H9 (cell line): ENCODE measurements around the gene HCN1. TPM values are rescaled to one million over a fixed set of nuclear protein-coding genes. Genes with fewer than 3 reads are reported as not detected.

Experiments
- DNase-seq: peaks from one replicate; pipeline ENCODE4 v3.0.0-alpha.2; 2017
- H2AFZ ChIP-seq: one replicate; pipeline ENCODE4 v1.6.1; 2013; ENCODE audit warnings: mild to moderate bottlenecking, low read length, control low read depth, moderate library complexity
- H2AK5ac ChIP-seq: 2 replicates; pipeline ENCODE4 v1.6.1; 2013; ENCODE audit warnings: low read length, control low read depth, mixed read lengths; ENCODE audit not compliant: insufficient read length
- H2BK120ac ChIP-seq: one replicate; pipeline ENCODE4 v1.6.1; 2013; ENCODE audit warnings: low read depth, mild to moderate bottlenecking, low read length, control low read depth, inconsistent platforms; ENCODE audit not compliant: poor library complexity, severe bottlenecking
- H2BK12ac ChIP-seq: 2 replicates; pipeline ENCODE4 v1.6.1; 2013; ENCODE audit warnings: low read length, control low read depth, mixed read lengths, low read depth; ENCODE audit not compliant: insufficient read length
- H2BK15ac ChIP-seq: 2 replicates; pipeline ENCODE4 v1.6.1; 2013; ENCODE audit warnings: low read depth, low read length, control low read depth
- H2BK20ac ChIP-seq: one replicate; pipeline ENCODE4 v1.6.1; 2013; ENCODE audit warnings: low read depth, mild to moderate bottlenecking, low read length, control low read depth, inconsistent platforms; ENCODE audit not compliant: poor library complexity, severe bottlenecking
- H2BK5ac ChIP-seq: 2 replicates; pipeline ENCODE4 v1.6.1; 2013; ENCODE audit warnings: low read length, control low read depth, mixed read lengths; ENCODE audit not compliant: insufficient read length
- H3K14ac ChIP-seq: 2 replicates; pipeline ENCODE4 v1.6.1; 2013; ENCODE audit warnings: low read length, control low read depth; ENCODE audit not compliant: insufficient read depth
- H3K18ac ChIP-seq: 2 replicates; pipeline ENCODE4 v1.6.1; 2013; ENCODE audit warnings: low read depth, mild to moderate bottlenecking, mixed read lengths, low read length, control low read depth; ENCODE audit not compliant: insufficient read length
- H3K23ac ChIP-seq: 2 replicates; pipeline ENCODE4 v1.6.1; 2013; ENCODE audit warnings: low read length, control low read depth, mixed read lengths, low read depth; ENCODE audit not compliant: insufficient read length
- H3K23me2 ChIP-seq: 2 replicates; pipeline ENCODE4 v1.6.1; 2013; ENCODE audit warnings: low read depth, mild to moderate bottlenecking, mixed read lengths, low read length, control low read depth; ENCODE audit not compliant: insufficient read length, poor library complexity, severe bottlenecking
- H3K27ac ChIP-seq: 2 replicates; pipeline ENCODE4 v1.5.1; 2013; ENCODE audit warnings: low read length, control low read depth, mixed read lengths, low read depth; ENCODE audit not compliant: insufficient read length
- H3K27me3 ChIP-seq: 2 replicates; pipeline ENCODE4 v1.6.1; 2013; ENCODE audit warnings: low read length, control low read depth, inconsistent platforms; ENCODE audit not compliant: insufficient read depth
- H3K4ac ChIP-seq: 2 replicates; pipeline ENCODE4 v1.6.1; 2013; ENCODE audit warnings: low read depth, mild to moderate bottlenecking, control low read depth, inconsistent platforms, low read length, moderate library complexity
- H3K4me1 ChIP-seq: 2 replicates; pipeline ENCODE4 v1.6.1; 2013; ENCODE audit warnings: low read length, control low read depth, inconsistent platforms; ENCODE audit not compliant: insufficient read depth
- H3K4me2 ChIP-seq: 2 replicates; pipeline ENCODE4 v1.6.1; 2013; ENCODE audit warnings: low read length, control low read depth, mixed read lengths; ENCODE audit not compliant: insufficient read length, insufficient read depth
- H3K56ac ChIP-seq: 2 replicates; pipeline ENCODE4 v1.6.1; 2013; ENCODE audit warnings: low read depth, mild to moderate bottlenecking, mixed read lengths, low read length, control low read depth; ENCODE audit not compliant: insufficient read length
- H3K79me1 ChIP-seq: 2 replicates; pipeline ENCODE4 v1.6.1; 2013; ENCODE audit warnings: low read depth, mild to moderate bottlenecking, moderate library complexity, low read length, control low read depth, inconsistent platforms; ENCODE audit not compliant: insufficient read depth, poor library complexity, severe bottlenecking
- H3K79me2 ChIP-seq: 2 replicates; pipeline ENCODE4 v1.6.1; 2013; ENCODE audit warnings: low read length, control low read depth, inconsistent platforms; ENCODE audit not compliant: insufficient read depth
- H3K9ac ChIP-seq: 2 replicates; pipeline ENCODE4 v1.6.1; 2013; ENCODE audit warnings: low read length, control low read depth, mixed read lengths; ENCODE audit not compliant: insufficient read length; ENCODE audit errors: extremely low read depth
- H3K9me3 ChIP-seq: one replicate; pipeline ENCODE4 v1.6.1; 2013; ENCODE audit warnings: low read depth, low read length, inconsistent platforms; ENCODE audit not compliant: control insufficient read depth
- H3T11ph ChIP-seq: one replicate; pipeline ENCODE4 v1.6.1; 2013; ENCODE audit warnings: mild to moderate bottlenecking, low read length, control low read depth, inconsistent platforms
- H4K20me1 ChIP-seq: one replicate; pipeline ENCODE4 v1.6.1; 2013; ENCODE audit not compliant: control insufficient read depth, insufficient read length, insufficient read depth
- H4K5ac ChIP-seq: 2 replicates; pipeline ENCODE4 v1.6.1; 2013; ENCODE audit warnings: low read depth, mild to moderate bottlenecking, mixed read lengths, low read length, control low read depth; ENCODE audit not compliant: insufficient read length
- H4K8ac ChIP-seq: replicated peaks from 2 replicates; pipeline ENCODE4 v1.6.1; 2013; ENCODE audit warnings: low read length, control low read depth, mixed read lengths, low read depth; ENCODE audit not compliant: insufficient read length
- H4K91ac ChIP-seq: 2 replicates; pipeline ENCODE4 v1.6.1; 2013; ENCODE audit warnings: low read depth, mild to moderate bottlenecking, moderate library complexity, mixed read lengths, low read length, control low read depth; ENCODE audit not compliant: insufficient read length
- H3K27ac Mint-ChIP-seq, 3 experiments: 2 replicates in 2 of 3; 3 replicates in 1 of 3; pipeline ENCODE4 v1.8.0; 2020 to 2021; ENCODE audit warnings: mixed read lengths in 3 of 3, mild to moderate bottlenecking in 1 of 3, moderate library complexity in 1 of 3
- H3K27me3 Mint-ChIP-seq: 2 replicates; pipeline ENCODE4 v1.8.0; 2021; ENCODE audit warnings: low read depth, mild to moderate bottlenecking, moderate library complexity, mixed read lengths
- H3K36me3 Mint-ChIP-seq, 3 experiments: 2 replicates in 2 of 3; 3 replicates in 1 of 3; pipeline ENCODE4 v1.8.0; 2020 to 2021; ENCODE audit warnings: low read depth in 3 of 3, mixed read lengths in 3 of 3; ENCODE audit not compliant: insufficient read depth in 1 of 3
- H3K4me1 Mint-ChIP-seq, 2 experiments: 2 replicates each; pipeline ENCODE4 v1.8.0; 2020; ENCODE audit warnings: mixed read lengths in 2 of 2
- H3K4me3 Mint-ChIP-seq, 2 experiments: 2 replicates in 1 of 2; 3 replicates in 1 of 2; pipeline ENCODE4 v1.8.0; 2020 to 2021; ENCODE audit warnings: mild to moderate bottlenecking in 2 of 2, mixed read lengths in 2 of 2, moderate library complexity in 1 of 2
- H3K9me3 Mint-ChIP-seq, 2 experiments: 2 replicates in 1 of 2; 3 replicates in 1 of 2; pipeline ENCODE4 v1.8.0; 2020; ENCODE audit warnings: mild to moderate bottlenecking in 2 of 2, mixed read lengths in 2 of 2, moderate library complexity in 1 of 2
- CTCF ChIP-seq: fragments of 200-600 bp; sonication (generic); conservative IDR thresholded peaks from 3 replicates; pipeline ENCODE4 v1.8.0; 2021; ENCODE audit warnings: antibody characterized with exemption, mild to moderate bottlenecking
- WGBS: extraction: QIAGEN DNeasy Blood & Tissue Kit; methylation state at CpG from one replicate; pipeline ENCODE4 v1.1.7; 2013; ENCODE audit warnings: missing lambda C conversion rate, low lambda C conversion rate, mixed read lengths; ENCODE audit not compliant: insufficient read length; ENCODE audit errors: extremely low coverage; 5-methylcytosine and 5-hydroxymethylcytosine counted together
- total RNA-seq: library from RNA; stranded (reverse); gene quantifications from 2 replicates; pipeline ENCODE4 v1.2.1, GENCODE V29; 2021

HCN1 gene
- total RNA-seq, 1 experiment from 2014 or later, result 4.6 TPM

GRCh38 chr5:45281081-45281480, 415.1 kb downstream of the HCN1 start:
- peak overlapping the region; percentile 11 to 68 (median 30); a peak in 2 of 7 replicates for H3K27ac Mint-ChIP-seq
- Histone ChIP-seq H3K27ac (no peak overlapping the region), H4K91ac (no peak overlapping the region)

More at GRCh38 chr5:45281081-45281480, 415.1 kb downstream of the HCN1 start:
- Histone ChIP-seq H3K18ac (no peak overlapping the region), H4K8ac (no peak overlapping the region), H3K9ac (no peak overlapping the region), H2BK15ac (no peak overlapping the region), H2BK20ac (no peak overlapping the region), H3K23ac (no peak overlapping the region), H3K79me2 (no peaks in the 10 kb centered on the region), H3K27me3 (no peaks in the 10 kb centered on the region), H3K23me2 (no peaks in the 10 kb centered on the region), H3K4me2 (no peak overlapping the region), H3K4me1 (no peaks in the 10 kb centered on the region), H3K14ac (no peak overlapping the region), H3T11ph (no peak overlapping the region), H3K79me1 (no peaks in the 10 kb centered on the region), H3K4ac (no peak overlapping the region), H2AFZ (no peak overlapping the region), H4K5ac (no peak overlapping the region), H2BK120ac (no peak overlapping the region), H3K9me3 (no peaks in the 10 kb centered on the region), H2BK12ac (no peak overlapping the region), H2BK5ac (no peak overlapping the region), H3K56ac (no peak overlapping the region), H4K20me1 (no peaks in the 10 kb centered on the region), H2AK5ac (no peak overlapping the region)
- Mint-ChIP-seq H3K4me1 (peaks cover 22 to 29% of the 10 kb centered on the region in 2 experiments), H3K4me3 (no peak overlapping the region; a peak in 1 of 5 replicates), H3K36me3 (peaks cover 24 to 30% (median 25%) of the 10 kb centered on the region in 3 experiments), H3K9me3 (peaks cover 16 to 28% of the 10 kb centered on the region in 2 experiments; a peak in 4 of 5 replicates), H3K27me3 (no peaks in the 10 kb centered on the region)
- WGBS, result 100% methylated on average over 1 of the region's 2 CpGs
- no peak for DNase-seq
- TF ChIP-seq CTCF, result no peak
